Osteocyte (in vitro differentiated cells): Measurements from ENCODE around the gene EFCAB8. TPM values are rescaled to one million over a fixed set of nuclear protein-coding genes. Genes with fewer than 3 reads are reported as not detected.

ENCODE experiments used
- DNase-seq: peaks from one replicate; pipeline ENCODE4 v3.0.0; 2021; ENCODE audit warnings: mixed read lengths; ENCODE audit not compliant: unreplicated experiment; ENCODE audit errors: extremely low spot score
- H3K27ac Mint-ChIP-seq: one replicate; pipeline ENCODE4 v1.8.0; 2021; ENCODE audit warnings: mild to moderate bottlenecking, mixed read lengths; ENCODE audit not compliant: unreplicated experiment
- H3K27me3 Mint-ChIP-seq: one replicate; pipeline ENCODE4 v1.8.0; 2021; ENCODE audit warnings: mixed read lengths; ENCODE audit not compliant: unreplicated experiment
- H3K36me3 Mint-ChIP-seq: one replicate; pipeline ENCODE4 v1.8.0; 2021; ENCODE audit warnings: mixed read lengths; ENCODE audit not compliant: unreplicated experiment
- H3K4me1 Mint-ChIP-seq: one replicate; pipeline ENCODE4 v1.8.0; 2021; ENCODE audit warnings: mixed read lengths; ENCODE audit not compliant: unreplicated experiment
- H3K4me3 Mint-ChIP-seq: one replicate; pipeline ENCODE4 v1.8.0; 2021; ENCODE audit warnings: mild to moderate bottlenecking, moderate library complexity, mixed read lengths; ENCODE audit not compliant: unreplicated experiment
- H3K9me3 Mint-ChIP-seq: one replicate; pipeline ENCODE4 v1.8.0; 2021; ENCODE audit warnings: mixed read lengths; ENCODE audit not compliant: unreplicated experiment
- CTCF ChIP-seq: fragments of 200-600 bp; sonication (generic); IDR thresholded peaks from 2 replicates; pipeline ENCODE4 v1.5.0; 2021; ENCODE audit warnings: antibody characterized with exemption, mild to moderate bottlenecking, moderate library complexity
- total RNA-seq: library from RNA; stranded (reverse); gene quantifications from 2 replicates; pipeline ENCODE4 v1.2.1, GENCODE V29; 2021

EFCAB8 gene
- total RNA-seq, 1 donor from 2014 or later = 0.64 TPM

- Mint-ChIP-seq H3K4me1 (no peaks in the 10 kb centered on the region), H3K27ac (no peak overlapping the region), H3K27me3 (no peaks in the 10 kb centered on the region), H3K4me3 (no peak overlapping the region), H3K36me3 (no peaks in the 10 kb centered on the region), H3K9me3 (no peaks in the 10 kb centered on the region)
- no peak for DNase-seq
- TF ChIP-seq CTCF = no peak
Measured at GRCh38 chr20:32980990-32981389, 122.3 kb downstream of the EFCAB8 start.

GRCh38 chr20:32982617-32983458, 124.1 kb downstream of the EFCAB8 start:
- TF ChIP-seq CTCF = no peak
- no peaks in the 10 kb centered on the region for H3K36me3 Mint-ChIP-seq
- no peak for DNase-seq
- H3K9me3 Mint-ChIP-seq = no peaks in the 10 kb centered on the region
- H3K27me3 Mint-ChIP-seq = no peaks in the 10 kb centered on the region
- no peaks in the 10 kb centered on the region for H3K4me1 Mint-ChIP-seq
- H3K27ac Mint-ChIP-seq = no peak overlapping the region
- no peak overlapping the region for H3K4me3 Mint-ChIP-seq

GRCh38 chr20:32983459-32984112, 124.9 kb downstream of the EFCAB8 start:
- Mint-ChIP-seq H3K27ac (no peak overlapping the region), H3K4me3 (no peak overlapping the region), H3K9me3 (no peaks in the 10 kb centered on the region), H3K36me3 (no peaks in the 10 kb centered on the region), H3K27me3 (no peaks in the 10 kb centered on the region), H3K4me1 (no peaks in the 10 kb centered on the region)
- TF ChIP-seq CTCF = no peak
- no peak for DNase-seq

- no peaks in the 10 kb centered on the region for H3K4me1 Mint-ChIP-seq
- no peak for DNase-seq
- no peak for TF ChIP-seq CTCF
- no peaks in the 10 kb centered on the region for H3K9me3 Mint-ChIP-seq
- no peak overlapping the region for H3K4me3 Mint-ChIP-seq
- no peak overlapping the region for H3K27ac Mint-ChIP-seq
- no peaks in the 10 kb centered on the region for H3K36me3 Mint-ChIP-seq
- H3K27me3 Mint-ChIP-seq = no peaks in the 10 kb centered on the region
Measured at GRCh38 chr20:32984196-32984595, 125.5 kb downstream of the EFCAB8 start.

- H3K4me3 Mint-ChIP-seq = no peak overlapping the region
- H3K36me3 Mint-ChIP-seq = no peaks in the 10 kb centered on the region
- DNase-seq = no peak
- H3K9me3 Mint-ChIP-seq = no peaks in the 10 kb centered on the region
- no peaks in the 10 kb centered on the region for H3K27me3 Mint-ChIP-seq
- no peak for TF ChIP-seq CTCF
- no peaks in the 10 kb centered on the region for H3K4me1 Mint-ChIP-seq
- no peak overlapping the region for H3K27ac Mint-ChIP-seq
Measured at GRCh38 chr20:32984631-32985354, 126.1 kb downstream of the EFCAB8 start.
